ENCODE data around the gene C16orf96. TPM values are rescaled to one million over a fixed set of nuclear protein-coding genes. Genes with fewer than 3 reads are reported as not detected.

Gene C16orf96
- total RNA-seq, 1 experiment from 2014 or later: 1.4 TPM

GRCh38 chr16:4649744-4650442 lies 93.8 kb downstream of the C16orf96 start:
- H2AK5ac ChIP-seq (ENCODE audit: insufficient read length, low read length): no peak overlapping the region
- no peak overlapping the region for H2BK20ac ChIP-seq (ENCODE audit: low read depth, low read length, poor library complexity, severe bottlenecking)
- no peak overlapping the region for H2BK15ac ChIP-seq (ENCODE audit: low read depth, low read length)
- H4K20me1 ChIP-seq (ENCODE audit: control insufficient read depth, insufficient read depth, insufficient read length): no peaks in the 10 kb centered on the region
- H3K18ac ChIP-seq (ENCODE audit: insufficient read length, low read depth, low read length): no peak overlapping the region
- no peak overlapping the region for H4K8ac ChIP-seq (replicated peaks; ENCODE audit: insufficient read length, low read depth, low read length)
- no peak overlapping the region for H3K9ac ChIP-seq (ENCODE audit: extremely low read depth, insufficient read length, low read length)
- Mint-ChIP-seq H3K27me3 (ENCODE audit: low read depth) (no peaks in the 10 kb centered on the region), H3K4me3 (no peak overlapping the region), H3K36me3 (ENCODE audit: insufficient read depth in 1 of 3, low read depth in 3 of 3) (peaks cover 17 to 38% (median 37%) of the 10 kb centered on the region in 3 experiments; a peak in 6 of 7 replicates), H3K27ac (peak overlapping the region in 2 of 3 experiments; percentile 40 to 67; a peak in 2 of 7 replicates), H3K9me3 (no peaks in the 10 kb centered on the region; a peak in 2 of 5 replicates), H3K4me1 (no peaks in the 10 kb centered on the region)
- H3K4ac ChIP-seq (ENCODE audit: low read depth, low read length): no peak overlapping the region
- no peaks in the 10 kb centered on the region for H3K4me1 ChIP-seq (ENCODE audit: insufficient read depth, low read length)
- no peaks in the 10 kb centered on the region for H3K9me3 ChIP-seq (ENCODE audit: control insufficient read depth, low read depth, low read length)
- no peak overlapping the region; the same call in 1 of the 2 replicates for H3K14ac ChIP-seq (ENCODE audit: insufficient read depth, low read length)
- no peak overlapping the region for H3K23ac ChIP-seq (ENCODE audit: insufficient read length, low read depth, low read length)
- H2AFZ ChIP-seq (ENCODE audit: low read length): no peak overlapping the region
- DNase-seq: no peak
- no peak overlapping the region for H2BK12ac ChIP-seq (ENCODE audit: insufficient read length, low read depth, low read length)
- no peaks in the 10 kb centered on the region for H3K23me2 ChIP-seq (ENCODE audit: insufficient read length, low read depth, low read length, poor library complexity, severe bottlenecking)
- no peak overlapping the region for H3K4me2 ChIP-seq (ENCODE audit: insufficient read depth, insufficient read length, low read length)
- H3K27me3 ChIP-seq (ENCODE audit: insufficient read depth, low read length): no peaks in the 10 kb centered on the region
- no peak overlapping the region for H2BK120ac ChIP-seq (ENCODE audit: low read depth, low read length, poor library complexity, severe bottlenecking)
- no peak overlapping the region for H3K27ac ChIP-seq (ENCODE audit: insufficient read length, low read depth, low read length)
- no peak overlapping the region for H4K5ac ChIP-seq (ENCODE audit: insufficient read length, low read depth, low read length)
- TF ChIP-seq CTCF (conservative IDR thresholded peaks at IDR 0.05): no peak
- no peak overlapping the region for H4K91ac ChIP-seq (ENCODE audit: insufficient read length, low read depth, low read length)
- no peak overlapping the region for H3T11ph ChIP-seq (ENCODE audit: low read length)
- no CpG with 5 or more reads among the region's 25 CpGs for WGBS (ENCODE audit: extremely low coverage, insufficient read length, low lambda C conversion rate)
- H3K79me1 ChIP-seq (ENCODE audit: insufficient read depth, low read depth, low read length, poor library complexity, severe bottlenecking): no peaks in the 10 kb centered on the region
- H3K56ac ChIP-seq (ENCODE audit: insufficient read length, low read depth, low read length): no peak overlapping the region
- H3K79me2 ChIP-seq (ENCODE audit: insufficient read depth, low read length): no peaks in the 10 kb centered on the region; the same call in 1 of the 2 replicates
- H2BK5ac ChIP-seq (ENCODE audit: insufficient read length, low read length): no peak overlapping the region

Other genes starting within 250 kb of the C16orf96 start
- 14.3 and 14.9 TPM in 2 replicates for gene GLIS2, start 240.3 kb upstream of the C16orf96 start, total RNA-seq (2021)
- 80.4 and 81.8 TPM in 2 replicates for gene PAM16, start 205.0 kb upstream of the C16orf96 start, total RNA-seq (2021)
- gene VASN, start 184.5 kb upstream of the C16orf96 start, total RNA-seq (2021): 10.8 and 11.0 TPM in 2 replicates
- 33.8 and 38.4 TPM in 2 replicates for gene CORO7, start 139.7 kb upstream of the C16orf96 start, total RNA-seq (2021)
- 56.2 and 60.5 TPM in 2 replicates for gene DNAJA3, start 130.5 kb upstream of the C16orf96 start, total RNA-seq (2021)
- 74.1 and 78.9 TPM in 2 replicates for gene NMRAL1, start 81.7 kb upstream of the C16orf96 start, total RNA-seq (2021)
- 44.4 and 45.7 TPM in 2 replicates for gene HMOX2, start 79.9 kb upstream of the C16orf96 start, total RNA-seq (2021)
- 49.7 and 50.5 TPM in 2 replicates for gene CDIP1, start 17.6 kb upstream of the C16orf96 start, total RNA-seq (2021)
- 80.9 and 81.7 TPM in 2 replicates for gene UBALD1, start 58.5 kb downstream of the C16orf96 start, total RNA-seq (2021)
- gene MGRN1, start 68.5 kb downstream of the C16orf96 start, total RNA-seq (2021): 91.6 and 93.9 TPM in 2 replicates
- 49.4 and 50.0 TPM in 2 replicates for gene NUDT16L1, start 137.2 kb downstream of the C16orf96 start, total RNA-seq (2021)
- 27.3 and 32.0 TPM in 2 replicates for gene ANKS3, start 177.9 kb downstream of the C16orf96 start, total RNA-seq (2021)
- gene DNAAF8, start 178.2 kb downstream of the C16orf96 start, total RNA-seq (2021): 0.33 and 0.39 TPM in 2 replicates
- 15.9 and 18.3 TPM in 2 replicates for gene ZNF500, start 210.8 kb downstream of the C16orf96 start, total RNA-seq (2021)
- gene SEPTIN12, start 232.0 kb downstream of the C16orf96 start, total RNA-seq (2021): 0.48 TPM in 1 of 2 replicates, not detected in the other
- gene SMIM22, start 239.0 kb downstream of the C16orf96 start, total RNA-seq (2021): not detected in 2 replicates
- 33.5 and 36.4 TPM in 2 replicates for gene ROGDI, start 246.3 kb downstream of the C16orf96 start, total RNA-seq (2021)